DMS79 treated with DMSO at 0.1 percent for 48 hours (cell line): ENCODE measurements around the gene ADGRV1.

Experiments used
- DNase-seq: peaks from one replicate; lab custom pipeline; 2025; lab: John Stamatoyannopoulos, UW

Gene ADGRV1

GRCh38 chr5:91072881-91073280 lies 514.3 kb downstream of the ADGRV1 start:
- no peak for DNase-seq

DNA sequence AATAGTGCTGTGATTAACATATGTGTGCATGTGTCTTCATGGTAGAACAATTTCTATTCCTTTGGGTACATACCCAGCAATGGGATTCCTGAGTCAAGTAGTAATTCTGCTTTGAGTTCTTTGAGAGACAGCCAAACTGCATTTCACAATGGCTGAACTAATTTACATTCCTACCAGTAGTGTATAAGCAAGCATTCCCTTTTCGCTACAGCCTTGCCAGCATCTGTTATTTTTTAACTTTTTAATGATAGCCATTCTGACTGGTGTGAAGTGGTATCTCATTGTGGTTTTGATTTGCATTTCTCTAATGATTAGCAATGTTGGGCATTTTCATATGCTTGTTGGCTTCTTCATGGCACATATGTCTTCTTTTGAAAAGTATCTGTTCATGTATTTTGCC lies 516.0 kb downstream of the ADGRV1 start:
- DNase-seq, result no peak

DNA sequence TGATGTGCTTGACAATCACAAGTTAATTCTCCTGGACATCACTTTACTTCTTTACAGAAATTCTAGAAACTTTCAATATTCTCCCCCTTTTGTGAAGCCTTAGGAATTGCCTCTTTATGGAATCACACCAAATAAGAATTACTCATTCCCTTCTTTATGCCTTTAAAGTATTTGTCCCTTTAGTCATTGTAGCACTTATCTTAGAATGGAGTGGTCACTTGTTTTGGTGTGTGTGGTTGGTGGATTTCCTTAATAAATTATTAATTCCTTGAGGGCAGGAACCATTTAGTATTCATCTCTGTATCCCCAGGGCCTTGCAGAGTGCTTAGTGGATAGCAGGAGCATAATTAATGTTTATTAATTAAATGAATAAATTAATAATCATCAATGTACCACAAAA lies 517.5 kb downstream of the ADGRV1 start:
- DNase-seq, result no peak

DNA sequence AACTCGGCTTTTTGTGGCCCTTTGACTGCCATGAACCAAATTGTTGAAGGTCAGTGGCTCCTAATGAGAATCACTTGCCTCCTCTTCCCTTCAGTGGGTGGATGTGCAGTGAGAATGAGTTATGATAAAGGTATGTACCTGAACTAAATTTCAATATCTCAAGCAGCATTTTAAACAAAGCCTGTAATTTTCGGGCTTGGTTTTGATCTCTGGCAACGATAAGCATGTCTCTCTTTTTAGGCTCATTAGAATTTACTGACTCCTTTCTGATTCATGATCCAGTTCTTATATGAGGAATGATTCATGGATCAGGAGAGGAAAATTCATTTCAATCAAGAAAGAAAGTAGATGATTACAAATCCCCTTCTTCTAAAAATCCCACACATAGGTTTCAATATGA lies 519.0 kb downstream of the ADGRV1 start:
- no peak for DNase-seq

DNA sequence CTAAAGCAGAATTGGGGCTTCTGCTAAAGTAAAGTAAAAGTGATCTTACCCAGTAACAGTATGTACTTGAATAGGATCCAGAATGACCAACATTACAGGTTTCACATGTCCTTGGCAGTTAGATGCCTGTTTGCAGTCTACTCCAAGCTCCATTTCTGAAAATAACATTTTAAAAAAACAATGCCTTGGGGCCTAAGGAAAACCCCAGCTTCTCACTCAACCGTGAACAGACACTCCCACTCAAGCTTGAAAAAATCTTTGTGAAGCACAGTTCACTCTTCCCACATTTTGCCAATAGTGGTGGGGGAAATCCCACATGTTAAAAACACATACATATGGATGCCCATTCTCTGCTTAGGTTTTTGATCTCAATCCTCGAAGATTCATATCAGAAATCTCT lies 520.4 kb downstream of the ADGRV1 start:
- DNase-seq, result peak; percentile 27

DNA sequence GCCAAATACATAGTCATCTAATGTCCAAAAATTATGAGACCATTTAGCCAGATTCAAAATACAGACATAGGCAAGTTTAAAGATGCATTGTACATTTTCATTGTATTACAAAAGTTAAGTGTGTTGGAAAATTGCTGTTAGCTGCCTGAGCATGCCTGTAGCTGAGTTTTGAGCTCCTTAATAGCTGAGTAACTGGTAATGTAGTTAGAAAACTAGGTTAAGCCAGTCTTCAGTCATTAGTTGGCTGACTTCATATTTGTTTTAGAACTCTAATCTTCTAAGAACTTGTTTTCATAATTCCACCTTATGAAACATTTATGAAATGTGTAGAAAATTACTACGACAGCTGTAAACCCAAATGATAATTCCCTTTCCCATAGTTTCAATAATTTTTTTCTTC lies 531.2 kb downstream of the ADGRV1 start:
- DNase-seq, result no peak

DNA sequence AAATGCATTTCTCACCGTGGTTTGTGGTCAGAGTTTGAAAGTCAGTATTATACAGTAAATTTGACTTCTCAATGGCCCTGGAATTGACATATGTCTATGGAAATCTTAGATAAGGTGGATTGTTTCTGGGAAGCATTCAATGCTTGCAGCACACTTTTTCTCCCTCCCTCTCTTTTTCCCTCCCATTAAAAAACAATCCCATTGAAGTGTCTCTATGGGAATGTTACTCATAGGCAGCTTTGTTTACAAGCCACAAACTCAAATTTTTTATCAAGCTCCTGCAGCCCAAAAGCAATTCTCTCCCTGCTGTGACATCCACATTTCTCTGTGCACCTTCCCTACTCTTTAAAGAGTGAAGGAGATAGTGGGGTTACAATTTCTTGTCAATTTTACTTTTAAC lies 532.4 kb downstream of the ADGRV1 start:
- no peak for DNase-seq

- no peak for DNase-seq
Observed at GRCh38 chr5:91091471-91092234, 533.1 kb downstream of the ADGRV1 start.

- no peak for DNase-seq
Observed at GRCh38 chr5:91092859-91093783, 534.5 kb downstream of the ADGRV1 start.

DNA sequence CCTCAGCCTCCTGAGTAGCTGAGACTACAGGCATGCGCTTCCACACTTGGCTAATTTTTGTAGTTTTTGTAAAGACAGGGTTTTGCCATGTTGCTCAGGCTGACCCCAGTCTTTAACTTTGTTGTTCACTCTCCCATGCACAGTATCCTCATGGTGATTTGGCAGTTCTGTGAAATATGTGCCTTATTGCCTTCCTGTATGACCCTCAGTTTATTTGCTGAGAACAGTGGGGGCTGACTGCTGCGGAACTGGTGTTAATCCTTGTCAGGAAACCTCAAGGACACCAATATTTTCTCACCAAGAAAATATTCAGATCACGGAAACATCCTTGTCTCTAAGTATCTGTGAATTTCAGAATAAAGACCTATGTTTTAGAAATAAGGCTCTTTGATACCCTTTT lies 536.7 kb downstream of the ADGRV1 start:
- no peak for DNase-seq

- DNase-seq, result no peak
Observed at GRCh38 chr5:91095786-91096385, 537.3 kb downstream of the ADGRV1 start.

DNA sequence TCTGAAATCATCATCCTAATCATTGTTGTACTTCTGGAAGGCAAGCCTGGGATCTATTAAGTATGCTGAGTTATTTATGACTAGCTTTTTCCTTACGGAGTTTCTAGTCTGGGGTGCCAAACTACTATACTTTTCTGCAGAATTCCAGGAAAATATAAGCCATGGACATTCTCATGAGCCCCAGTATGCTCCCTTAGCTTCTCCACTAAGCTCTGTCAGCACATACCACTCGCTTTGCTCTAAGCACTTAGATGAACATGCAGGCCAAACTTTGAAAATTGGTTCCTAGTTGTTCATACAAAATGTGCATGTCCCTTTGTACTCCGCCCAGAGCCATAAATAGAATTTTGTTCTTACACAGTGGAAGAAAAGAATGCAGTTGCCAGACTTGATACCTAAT lies 539.9 kb downstream of the ADGRV1 start:
- no peak for DNase-seq

- DNase-seq, result peak; percentile 10
Observed at GRCh38 chr5:91101600-91102379, 543.2 kb downstream of the ADGRV1 start.

GRCh38 chr5:91103353-91104061 lies 544.9 kb downstream of the ADGRV1 start:
- no peak for DNase-seq

DNA sequence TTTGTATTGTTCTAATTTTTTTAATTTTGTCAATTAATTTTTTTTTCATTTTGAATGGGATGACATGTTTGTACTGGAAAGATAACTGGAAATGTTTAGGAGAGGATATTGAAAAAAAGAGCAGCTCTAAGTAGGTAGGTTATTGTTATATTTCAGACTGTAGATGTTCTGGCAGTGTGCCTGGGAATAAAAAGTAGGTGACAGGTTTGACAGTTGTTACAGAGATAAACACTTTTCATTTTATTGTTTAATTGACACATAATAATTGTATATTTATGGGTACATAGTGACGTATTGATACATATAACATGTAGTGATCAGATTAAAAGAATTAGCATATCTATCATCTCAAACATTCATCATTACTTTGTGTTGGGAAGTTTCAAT lies 545.5 kb downstream of the ADGRV1 start:
- no peak for DNase-seq

DNA sequence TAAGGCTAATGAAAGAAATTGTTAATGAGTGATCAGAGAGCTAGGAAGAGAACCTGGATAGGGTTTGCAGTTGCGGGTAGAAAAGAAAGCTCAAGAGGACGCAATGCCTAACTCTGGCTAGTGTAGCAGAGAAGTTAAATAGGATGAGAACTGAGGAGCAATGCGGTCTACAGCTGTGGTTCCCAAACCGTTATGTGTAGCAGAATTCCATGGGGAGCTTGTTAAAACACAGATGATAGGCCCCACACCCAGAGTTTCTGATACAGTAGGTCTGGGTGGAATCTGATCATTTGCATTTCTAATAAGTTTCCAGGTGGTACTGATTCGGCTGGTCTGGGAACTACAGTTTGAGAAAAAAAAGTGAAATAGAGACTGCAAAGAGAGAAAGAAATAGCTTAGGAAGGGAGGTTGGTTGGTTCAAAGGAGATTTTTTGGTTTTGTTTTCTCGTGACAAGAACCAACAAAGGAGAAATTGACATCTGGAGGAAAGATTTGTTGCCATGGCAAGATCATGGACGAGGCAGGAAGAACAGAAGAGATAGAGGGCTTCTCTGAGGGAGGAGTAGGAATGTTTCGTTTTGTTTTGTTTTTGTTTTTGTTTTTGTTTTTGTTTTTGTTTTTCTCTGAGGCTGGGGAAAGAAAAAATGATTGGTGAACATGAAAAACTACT lies 548.4 kb downstream of the ADGRV1 start:
- no peak for DNase-seq

GRCh38 chr5:91109634-91110033 lies 551.0 kb downstream of the ADGRV1 start:
- no peak for DNase-seq

GRCh38 chr5:91110686-91111085 lies 552.1 kb downstream of the ADGRV1 start:
- DNase-seq, result no peak

DNA sequence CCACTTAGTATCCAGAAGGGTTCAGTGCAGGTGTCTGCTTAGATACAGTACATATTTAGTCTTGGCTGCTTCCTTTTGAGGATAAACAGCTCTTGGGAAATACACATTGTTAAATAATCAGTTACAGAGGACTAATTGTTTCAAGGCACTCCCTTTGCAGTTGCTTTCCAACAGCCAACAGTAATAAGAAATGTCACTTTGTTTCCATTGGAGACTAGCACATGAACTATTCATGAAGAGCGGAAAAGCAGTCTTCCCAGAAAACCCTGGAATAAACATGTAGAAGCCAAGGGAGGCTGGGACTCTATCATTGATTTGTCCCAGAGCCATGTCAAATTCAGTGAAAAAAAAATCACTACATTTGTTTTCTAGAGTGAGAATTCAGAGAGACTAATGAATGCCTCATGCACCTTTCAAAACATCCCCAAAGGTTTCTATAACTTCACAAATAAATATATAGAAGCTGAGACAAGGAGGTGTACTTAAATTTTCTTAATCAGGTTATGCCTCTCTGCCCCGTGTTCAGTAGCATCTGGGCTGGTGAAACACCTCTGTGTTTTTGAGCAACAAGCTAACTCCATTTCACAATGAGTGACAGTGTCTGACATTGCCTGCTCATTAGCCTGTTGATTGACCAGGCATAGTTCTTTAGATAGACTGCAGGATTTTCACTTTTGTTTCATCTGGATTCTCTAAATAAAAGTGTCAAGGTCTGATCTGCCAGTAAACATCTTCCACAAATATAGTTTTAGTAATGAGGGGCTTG lies 553.1 kb downstream of the ADGRV1 start:
- no peak for DNase-seq

GRCh38 chr5:91114658-91115057 lies 556.1 kb downstream of the ADGRV1 start:
- no peak for DNase-seq
